Stimulated activated naive B cell treated with anti-CD40 and anti-IgM and Interleukin-4, amounts not matched to agents 10 μg/mL and 1 μg/mL and 100 μg/mL, for 72 hours (primary cell): ENCODE measurements around the gene PRPS1L1.

Experiments used
- ATAC-seq, 2 donors: fragments of 150-1000 bp; cut with Tn5 transposase; replicated peaks; 2 replicates each; pipeline ENCODE4 v1.10.0; 2021; ENCODE audit warnings: moderate library complexity in 1 of 2
- DNase-seq: peaks from one replicate; pipeline ENCODE4 v3.0.0; 2021
- H3K27ac Mint-ChIP-seq: one replicate; pipeline ENCODE4 v1.8.0; 2022; ENCODE audit warnings: mild to moderate bottlenecking, mixed read lengths
- H3K27me3 Mint-ChIP-seq, 2 donors: one replicate each; pipeline ENCODE4 v1.8.0; 2022; ENCODE audit warnings: mixed read lengths in 2 of 2
- H3K36me3 Mint-ChIP-seq, 2 donors: one replicate each; pipeline ENCODE4 v1.8.0; 2022; ENCODE audit warnings: mixed read lengths in 2 of 2, mild to moderate bottlenecking in 1 of 2
- H3K4me1 Mint-ChIP-seq, 2 donors: one replicate each; pipeline ENCODE4 v1.8.0; 2022; ENCODE audit warnings: mixed read lengths in 2 of 2, mild to moderate bottlenecking in 1 of 2
- H3K4me3 Mint-ChIP-seq, 2 donors: one replicate each; pipeline ENCODE4 v1.8.0; 2022; ENCODE audit warnings: mild to moderate bottlenecking in 2 of 2, mixed read lengths in 2 of 2, moderate library complexity in 1 of 2
- H3K9me3 Mint-ChIP-seq, 2 donors: one replicate each; pipeline ENCODE4 v1.8.0; 2022; ENCODE audit warnings: mixed read lengths in 2 of 2, mild to moderate bottlenecking in 1 of 2

Gene PRPS1L1

GRCh38 chr7:18037609-18038008, 10.0 kb upstream of the PRPS1L1 start:
- no peaks in the 10 kb centered on the region for H3K4me1 Mint-ChIP-seq
- H3K27ac Mint-ChIP-seq = no peak overlapping the region
- no peak for DNase-seq
- H3K36me3 Mint-ChIP-seq = peaks cover 0 to under 1% of the 10 kb centered on the region in 2 donors
- peaks cover 0 to under 1% of the 10 kb centered on the region in 2 donors for H3K9me3 Mint-ChIP-seq
- H3K4me3 Mint-ChIP-seq = no peak overlapping the region
- no peak for ATAC-seq
- peaks cover 0 to 7% of the 10 kb centered on the region in 2 donors for H3K27me3 Mint-ChIP-seq

GRCh38 chr7:18036783-18037182, 9.1 kb upstream of the PRPS1L1 start:
- ATAC-seq = no peak
- Mint-ChIP-seq H3K9me3 (no peaks in the 10 kb centered on the region), H3K4me1 (no peaks in the 10 kb centered on the region), H3K27ac (peak overlapping the region; percentile 3), H3K36me3 (no peaks in the 10 kb centered on the region), H3K4me3 (no peak overlapping the region), H3K27me3 (peaks cover 0 to 7% of the 10 kb centered on the region in 2 donors)
- DNase-seq = no peak

- ATAC-seq = no peak
- peaks cover 0 to 7% of the 10 kb centered on the region in 2 donors for H3K27me3 Mint-ChIP-seq
- no peaks in the 10 kb centered on the region for H3K4me1 Mint-ChIP-seq
- H3K9me3 Mint-ChIP-seq = no peaks in the 10 kb centered on the region
- no peak overlapping the region for H3K27ac Mint-ChIP-seq
- no peak overlapping the region for H3K4me3 Mint-ChIP-seq
- no peak for DNase-seq
- H3K36me3 Mint-ChIP-seq = no peaks in the 10 kb centered on the region
Observed at GRCh38 chr7:18030758-18031157, 3.1 kb upstream of the PRPS1L1 start.

DNA sequence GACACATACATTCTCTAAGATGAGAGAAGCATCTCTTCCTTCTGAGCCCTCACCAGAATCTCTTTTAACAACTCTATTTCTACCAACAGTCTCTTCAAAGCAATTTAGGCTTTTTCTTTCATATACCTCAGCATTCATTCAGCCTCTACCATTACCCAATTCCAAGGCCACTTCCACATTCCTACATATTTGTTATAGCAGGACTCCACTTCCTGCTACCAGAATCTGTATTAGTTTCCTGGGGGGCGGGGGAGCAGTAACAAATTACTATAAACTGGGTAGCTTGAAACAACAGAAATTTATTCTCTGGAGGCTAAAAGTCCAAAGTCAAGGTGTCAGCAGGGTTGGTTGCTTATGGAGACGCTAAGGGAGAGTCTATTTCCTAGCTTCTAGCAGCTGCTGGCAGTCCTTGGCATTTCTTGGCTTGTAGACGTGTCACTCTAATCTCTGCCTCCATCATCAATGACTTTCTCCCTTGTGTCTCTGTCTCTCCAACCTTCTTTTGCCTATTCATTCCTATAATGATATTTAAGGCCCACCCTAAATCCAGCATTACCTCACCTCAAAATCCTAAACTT, 7.4 kb downstream of the PRPS1L1 start:
- peaks cover 2 to 7% of the 10 kb centered on the region in 2 donors for H3K27me3 Mint-ChIP-seq
- no peak overlapping the region for H3K27ac Mint-ChIP-seq
- H3K4me3 Mint-ChIP-seq = no peak overlapping the region
- no peaks in the 10 kb centered on the region for H3K36me3 Mint-ChIP-seq
- no peak for DNase-seq
- H3K4me1 Mint-ChIP-seq = no peaks in the 10 kb centered on the region
- ATAC-seq = no peak
- H3K9me3 Mint-ChIP-seq = peaks cover 0 to 1% of the 10 kb centered on the region in 2 donors

GRCh38 chr7:18019555-18019954, 8.1 kb downstream of the PRPS1L1 start:
- Mint-ChIP-seq H3K27me3 (peaks cover 8 to 14% of the 10 kb centered on the region in 2 donors), H3K36me3 (no peaks in the 10 kb centered on the region), H3K27ac (no peak overlapping the region), H3K4me1 (no peaks in the 10 kb centered on the region), H3K4me3 (no peak overlapping the region), H3K9me3 (peaks cover 0 to 1% of the 10 kb centered on the region in 2 donors)
- ATAC-seq (no peak), DNase-seq (no peak)

GRCh38 chr7:18018296-18019215, 9.1 kb downstream of the PRPS1L1 start:
- no peak overlapping the region for H3K4me3 Mint-ChIP-seq
- no peaks in the 10 kb centered on the region for H3K4me1 Mint-ChIP-seq
- H3K27ac Mint-ChIP-seq = no peak overlapping the region
- ATAC-seq = no peak
- H3K9me3 Mint-ChIP-seq = peaks cover 0 to 1% of the 10 kb centered on the region in 2 donors
- no peak for DNase-seq
- peaks cover 12 to 21% of the 10 kb centered on the region in 2 donors for H3K27me3 Mint-ChIP-seq
- H3K36me3 Mint-ChIP-seq = no peaks in the 10 kb centered on the region

GRCh38 chr7:18016547-18017444, 10.8 kb downstream of the PRPS1L1 start:
- H3K9me3 Mint-ChIP-seq = peaks cover 0 to 1% of the 10 kb centered on the region in 2 donors
- no peaks in the 10 kb centered on the region for H3K4me1 Mint-ChIP-seq
- no peaks in the 10 kb centered on the region for H3K36me3 Mint-ChIP-seq
- no peak for DNase-seq
- no peak overlapping the region for H3K4me3 Mint-ChIP-seq
- H3K27me3 Mint-ChIP-seq = peaks cover 18 to 23% of the 10 kb centered on the region in 2 donors
- ATAC-seq = no peak
- no peak overlapping the region for H3K27ac Mint-ChIP-seq

GRCh38 chr7:18013936-18014335, 13.7 kb downstream of the PRPS1L1 start:
- H3K27ac Mint-ChIP-seq = no peak overlapping the region
- DNase-seq = no peak

GRCh38 chr7:18004372-18004771, 23.3 kb downstream of the PRPS1L1 start:
- no peaks in the 10 kb centered on the region for H3K4me1 Mint-ChIP-seq
- no peak overlapping the region for H3K4me3 Mint-ChIP-seq
- H3K9me3 Mint-ChIP-seq = peaks cover 2 to 17% of the 10 kb centered on the region in 2 donors
- H3K27ac Mint-ChIP-seq = no peak overlapping the region
- peaks cover 2 to 5% of the 10 kb centered on the region in 2 donors for H3K36me3 Mint-ChIP-seq
- peaks cover 0 to 6% of the 10 kb centered on the region in 2 donors for H3K27me3 Mint-ChIP-seq
- no peak for DNase-seq
- ATAC-seq = no peak

More at GRCh38 chr7:18013936-18014335, 13.7 kb downstream of the PRPS1L1 start:
- Mint-ChIP-seq H3K36me3 (no peaks in the 10 kb centered on the region), H3K4me1 (no peaks in the 10 kb centered on the region), H3K27me3 (peaks cover 35 to 40% of the 10 kb centered on the region in 2 donors), H3K9me3 (peaks cover 0 to 1% of the 10 kb centered on the region in 2 donors), H3K4me3 (no peak overlapping the region)
- ATAC-seq = no peak

DNA sequence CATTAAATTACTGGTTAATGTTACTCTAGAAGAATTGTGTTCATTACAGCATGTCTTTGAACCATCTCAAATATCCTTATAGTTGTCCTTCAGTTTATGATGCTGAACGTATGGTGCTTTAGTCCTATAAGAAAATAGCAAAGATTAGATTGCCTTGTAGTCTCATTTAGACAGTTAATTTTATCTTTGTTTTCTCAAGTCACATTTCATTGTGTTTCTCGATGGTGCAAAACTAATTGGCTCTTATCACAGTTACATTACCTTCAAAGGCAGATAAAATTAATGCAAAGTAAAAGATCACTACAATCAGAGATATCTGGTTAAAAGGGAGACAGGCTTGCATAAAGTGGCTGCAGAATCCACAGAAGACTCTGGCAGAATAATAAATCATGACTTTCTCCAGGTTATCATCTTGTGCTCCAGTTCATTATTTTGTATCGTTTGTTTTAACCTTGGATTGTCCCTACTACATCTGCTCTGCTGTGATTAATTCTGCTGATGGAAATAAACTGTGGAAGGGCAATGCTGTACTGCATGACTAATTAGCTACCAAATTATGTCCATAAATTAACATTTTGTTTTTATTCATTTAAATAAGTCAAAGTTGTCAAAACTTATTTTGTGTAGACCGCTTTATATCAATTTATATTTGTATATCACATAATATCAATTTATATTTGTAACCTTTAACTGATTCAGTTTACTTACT, 24.2 kb downstream of the PRPS1L1 start:
- DNase-seq (no peak), ATAC-seq (no peak)
- Mint-ChIP-seq H3K27ac (no peak overlapping the region), H3K36me3 (peaks cover 2 to 5% of the 10 kb centered on the region in 2 donors), H3K27me3 (peaks cover 0 to 6% of the 10 kb centered on the region in 2 donors), H3K4me1 (no peaks in the 10 kb centered on the region), H3K4me3 (no peak overlapping the region), H3K9me3 (peaks cover 3 to 16% of the 10 kb centered on the region in 2 donors)

DNA sequence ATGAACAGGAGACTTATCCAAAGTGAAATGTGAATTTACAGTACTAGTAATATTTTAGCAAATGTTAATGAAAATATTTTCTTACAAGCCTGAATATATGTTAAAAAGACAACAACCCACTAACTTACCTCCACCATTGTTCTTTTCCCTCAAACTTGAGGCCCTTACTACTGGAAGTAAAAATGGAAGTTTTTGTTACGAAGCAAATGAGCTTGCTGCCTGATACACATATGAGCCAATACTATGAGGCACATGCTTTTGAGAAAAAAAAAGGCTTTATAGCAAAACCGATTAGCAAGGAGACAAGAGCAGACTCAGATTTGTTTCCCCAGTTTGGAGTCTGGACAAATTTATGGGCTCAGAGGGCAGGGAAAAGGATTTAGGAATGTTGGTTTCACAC, 29.0 kb downstream of the PRPS1L1 start:
- no peak for ATAC-seq
- H3K9me3 Mint-ChIP-seq = peaks cover 3 to 10% of the 10 kb centered on the region in 2 donors
- no peak for DNase-seq
- H3K4me3 Mint-ChIP-seq = no peak overlapping the region
- H3K27ac Mint-ChIP-seq = no peak overlapping the region
- peaks cover 0 to 6% of the 10 kb centered on the region in 2 donors for H3K27me3 Mint-ChIP-seq
- H3K4me1 Mint-ChIP-seq = no peaks in the 10 kb centered on the region
- H3K36me3 Mint-ChIP-seq = peaks cover 2 to 5% of the 10 kb centered on the region in 2 donors

GRCh38 chr7:17996442-17997223, 31.0 kb downstream of the PRPS1L1 start:
- peaks cover 6 to 15% of the 10 kb centered on the region in 2 donors for H3K27me3 Mint-ChIP-seq
- H3K9me3 Mint-ChIP-seq = peaks cover 3 to 10% of the 10 kb centered on the region in 2 donors
- peaks cover 2 to 5% of the 10 kb centered on the region in 2 donors for H3K36me3 Mint-ChIP-seq
- no peak overlapping the region for H3K27ac Mint-ChIP-seq
- no peaks in the 10 kb centered on the region for H3K4me1 Mint-ChIP-seq
- H3K4me3 Mint-ChIP-seq = no peak overlapping the region
- no peak for DNase-seq
- peak; percentile 65 to 82 for ATAC-seq

GRCh38 chr7:17996040-17996439, 31.6 kb downstream of the PRPS1L1 start:
- no peak overlapping the region for H3K27ac Mint-ChIP-seq
- peaks cover 3 to 15% of the 10 kb centered on the region in 2 donors for H3K27me3 Mint-ChIP-seq
- H3K36me3 Mint-ChIP-seq = peaks cover 0 to 2% of the 10 kb centered on the region in 2 donors
- H3K9me3 Mint-ChIP-seq = peaks cover 3 to 8% of the 10 kb centered on the region in 2 donors
- H3K4me3 Mint-ChIP-seq = no peak overlapping the region
- no peak for DNase-seq
- ATAC-seq = no peak
- no peaks in the 10 kb centered on the region for H3K4me1 Mint-ChIP-seq
